SW 1271 (cell line): Measurements from ENCODE around the gene PRLR.
"Not testable (repeated sequence)": the region's sequence is repeated elsewhere in the genome, so short reads cannot be mapped to it uniquely, and the experiment has no call there.

Experiments
- DNase-seq, 2 experiments: peaks; one replicate each; lab custom pipeline; 2025; lab: John Stamatoyannopoulos, UW

PRLR gene

GRCh38 chr5:35230038-35230611, at the start of gene PRLR:
Gene PRLR (minus strand): TSS chr5:35230487. CDS start chr5:35089620, 140,867 bp downstream.
- no peak for DNase-seq

GRCh38 chr5:35274839-35275509, 44.7 kb upstream of the PRLR start:
- DNase-seq: no peak

GRCh38 chr5:35269006-35269405, 38.7 kb upstream of the PRLR start:
- no peak for DNase-seq

- no peak for DNase-seq
Measured at GRCh38 chr5:35266276-35266675, 36.0 kb upstream of the PRLR start.

- no peak for DNase-seq
Measured at GRCh38 chr5:35264509-35264908, 34.2 kb upstream of the PRLR start.

- no peak for DNase-seq
Measured at GRCh38 chr5:35263266-35263877, 33.1 kb upstream of the PRLR start.

- no peak for DNase-seq
Measured at GRCh38 chr5:35253582-35253981, 23.3 kb upstream of the PRLR start.

- no peak for DNase-seq
Measured at GRCh38 chr5:35252963-35253362, 22.7 kb upstream of the PRLR start.

- no peak for DNase-seq
Measured at GRCh38 chr5:35248843-35249780, 18.8 kb upstream of the PRLR start.

- no peak for DNase-seq
Measured at GRCh38 chr5:35247648-35248034, 17.4 kb upstream of the PRLR start.

- DNase-seq: no peak
Measured at GRCh38 chr5:35246900-35247647, 16.8 kb upstream of the PRLR start.

- no peak for DNase-seq
Measured at GRCh38 chr5:35246411-35246810, 16.1 kb upstream of the PRLR start.

- DNase-seq: not testable (repeated sequence)
Measured at GRCh38 chr5:35245371-35245770, 15.1 kb upstream of the PRLR start.

- no peak for DNase-seq
Measured at GRCh38 chr5:35244171-35244570, 13.9 kb upstream of the PRLR start.

GRCh38 chr5:35242702-35243258, 12.5 kb upstream of the PRLR start:
- no peak for DNase-seq

- no peak for DNase-seq
Measured at GRCh38 chr5:35240892-35241291, 10.6 kb upstream of the PRLR start.

- DNase-seq: no peak
Measured at GRCh38 chr5:35239911-35240610, 9.8 kb upstream of the PRLR start.

- no peak for DNase-seq
Measured at GRCh38 chr5:35239476-35239875, 9.2 kb upstream of the PRLR start.

GRCh38 chr5:35237580-35238376, 7.5 kb upstream of the PRLR start:
- DNase-seq: no peak

- DNase-seq: no peak
Measured at GRCh38 chr5:35236770-35237169, 6.5 kb upstream of the PRLR start.
